NCI-H187 (cell line): ENCODE measurements around the gene CD247.
A peak's percentile ranks its signal among the peaks of the same experiment; 100 is the strongest.

ENCODE experiments used
- DNase-seq, 2 experiments: peaks; one replicate each; lab custom pipeline; 2025; lab: John Stamatoyannopoulos, UW

The CD247 gene

GRCh38 chr1:167512046-167512654, 6.2 kb downstream of the CD247 start:
- no peak for DNase-seq

DNA sequence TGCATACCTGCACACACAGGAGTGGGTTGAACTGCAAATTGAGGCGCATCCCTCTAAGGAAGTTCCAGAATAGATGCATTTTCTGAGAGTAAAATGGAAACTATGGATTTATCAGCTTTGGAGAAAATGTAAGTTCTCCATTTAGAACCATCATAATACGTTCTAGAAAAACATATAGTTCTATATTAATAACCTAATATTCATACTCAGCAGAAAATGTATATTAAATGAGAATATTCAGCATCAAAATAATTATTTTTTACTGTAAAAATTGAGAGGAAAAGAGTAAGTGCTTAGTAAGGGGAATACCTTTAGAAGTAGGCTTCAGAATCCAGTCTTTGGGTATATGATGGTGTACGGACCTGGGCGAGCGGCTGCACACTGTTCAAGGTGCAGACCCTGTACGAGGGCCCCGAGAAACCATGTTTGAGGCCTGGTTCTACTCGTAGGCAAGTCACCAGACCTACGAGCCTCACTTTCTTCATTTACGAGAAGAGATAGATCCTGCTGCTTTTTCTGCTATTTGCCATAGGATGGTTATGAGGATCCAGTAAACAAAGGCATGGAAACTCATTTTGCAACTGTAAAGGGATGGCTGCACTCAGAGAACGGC, 6.8 kb downstream of the CD247 start:
- no peak for DNase-seq

DNA sequence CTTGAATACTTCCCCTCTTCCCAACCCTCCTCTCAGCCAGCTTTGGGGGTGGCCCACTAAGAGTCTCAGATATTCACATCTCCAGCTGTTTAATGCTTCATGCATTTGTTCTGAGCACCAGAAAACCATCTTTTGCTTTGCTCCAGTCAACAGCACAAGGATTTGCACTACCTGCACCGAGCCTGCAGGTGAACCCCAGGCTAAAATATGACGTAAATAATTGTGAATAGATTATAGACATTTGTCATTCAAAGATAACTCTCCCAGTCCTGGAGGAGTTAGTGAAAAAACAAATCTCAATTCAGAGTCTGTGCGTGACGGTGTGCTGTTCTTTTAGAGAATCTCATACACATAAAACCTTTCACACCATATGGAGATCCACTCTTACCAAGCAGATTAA, 7.4 kb downstream of the CD247 start:
- DNase-seq: no peak

GRCh38 chr1:167510244-167510643, 8.1 kb downstream of the CD247 start:
- no peak for DNase-seq

- no peak for DNase-seq
Observed at GRCh38 chr1:167509587-167509986, 8.7 kb downstream of the CD247 start.

DNA sequence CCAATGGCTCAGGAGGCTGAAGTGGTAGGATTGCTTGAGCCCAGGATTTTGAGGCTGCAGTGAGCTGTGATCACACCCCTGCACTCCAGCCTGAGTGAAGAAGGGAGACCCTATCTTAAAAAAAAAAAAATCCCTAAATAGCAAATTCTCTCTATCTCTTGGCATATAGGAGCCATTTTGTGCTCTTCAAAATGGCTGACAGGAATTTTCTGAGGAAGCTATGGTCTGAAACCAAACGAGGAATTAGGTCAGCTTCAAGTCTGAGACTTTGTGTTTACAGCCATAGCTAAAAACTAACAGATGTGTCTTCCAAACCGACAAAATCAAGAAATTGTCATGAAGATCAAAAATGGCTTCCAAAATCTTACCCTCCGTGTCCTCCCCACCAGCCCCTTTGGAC, 10.6 kb downstream of the CD247 start:
- DNase-seq: no peak

GRCh38 chr1:167504467-167504827, 13.9 kb downstream of the CD247 start:
- no peak for DNase-seq

- peak in 1 of 2 experiments; percentile 45 for DNase-seq
Observed at GRCh38 chr1:167503626-167504466, 14.5 kb downstream of the CD247 start.

GRCh38 chr1:167502719-167503462, 15.4 kb downstream of the CD247 start:
- no peak for DNase-seq

DNA sequence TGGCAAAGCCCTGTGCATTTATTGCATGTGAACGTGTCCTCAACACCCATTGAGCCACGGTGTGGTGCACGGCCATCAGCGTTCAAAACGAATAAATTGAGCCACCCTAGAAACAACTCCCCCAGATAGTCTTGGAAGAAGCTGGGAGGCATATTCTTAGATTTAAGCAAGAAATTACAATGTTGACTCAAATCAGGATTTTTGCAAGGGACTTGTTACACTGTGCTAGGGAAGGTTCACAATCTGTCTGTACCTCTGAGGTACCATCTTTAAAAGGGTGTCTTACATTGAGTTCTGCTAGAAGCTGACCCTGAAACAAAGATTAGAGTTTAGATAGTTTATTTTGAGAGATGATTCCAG, 16.2 kb downstream of the CD247 start:
- no peak for DNase-seq

GRCh38 chr1:167501515-167502191, 16.7 kb downstream of the CD247 start:
- DNase-seq: no peak

DNA sequence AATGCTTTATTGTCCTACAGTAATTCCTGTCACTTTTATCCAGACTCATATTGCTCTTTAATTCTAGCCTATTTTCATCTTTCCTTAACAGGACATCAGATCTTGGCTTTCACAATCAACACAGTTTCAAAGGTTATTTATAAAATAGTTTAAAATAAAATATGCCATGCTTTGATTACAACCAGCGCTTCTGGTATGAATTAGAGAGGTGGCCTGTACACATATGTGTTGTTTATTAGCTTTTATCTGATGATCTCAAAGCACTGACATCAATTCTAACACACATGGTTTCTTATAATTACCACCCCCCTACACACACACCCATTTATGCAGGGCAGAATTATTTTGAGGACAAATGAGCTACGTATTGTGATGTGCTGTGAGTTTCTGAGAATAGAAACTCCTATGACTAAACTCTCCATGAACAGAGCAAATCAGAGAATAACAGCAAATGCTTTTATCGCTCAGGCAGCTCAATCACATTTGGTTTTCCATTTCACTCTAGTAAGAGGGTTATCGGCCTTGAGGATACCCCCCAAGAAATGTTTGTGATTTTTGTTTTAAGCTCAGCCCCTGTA, 18.0 kb downstream of the CD247 start:
- DNase-seq: no peak

GRCh38 chr1:167499664-167500101, 18.6 kb downstream of the CD247 start:
- no peak for DNase-seq

GRCh38 chr1:167499106-167499505, 19.2 kb downstream of the CD247 start:
- no peak for DNase-seq

GRCh38 chr1:167496797-167497619, 21.3 kb downstream of the CD247 start:
- DNase-seq: no peak

DNA sequence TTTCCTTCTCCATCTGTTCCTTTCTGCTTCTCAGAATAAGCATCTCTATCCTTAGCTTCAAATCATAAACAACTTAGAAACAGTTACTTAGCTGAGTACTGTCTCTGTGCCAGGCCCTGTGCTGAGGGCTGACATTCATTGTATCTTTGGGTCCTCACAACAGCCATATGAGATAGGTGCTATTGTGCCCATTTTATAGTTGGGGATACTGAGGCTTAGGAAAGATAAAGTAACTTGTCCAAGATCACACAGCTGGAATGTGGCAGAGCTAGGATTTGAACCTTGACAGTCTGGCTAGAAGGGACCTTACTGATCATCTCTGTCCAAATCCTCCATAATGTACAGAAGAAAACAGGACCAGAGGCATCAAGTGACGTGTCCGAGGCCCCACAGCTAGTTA, 25.0 kb downstream of the CD247 start:
- no peak for DNase-seq

DNA sequence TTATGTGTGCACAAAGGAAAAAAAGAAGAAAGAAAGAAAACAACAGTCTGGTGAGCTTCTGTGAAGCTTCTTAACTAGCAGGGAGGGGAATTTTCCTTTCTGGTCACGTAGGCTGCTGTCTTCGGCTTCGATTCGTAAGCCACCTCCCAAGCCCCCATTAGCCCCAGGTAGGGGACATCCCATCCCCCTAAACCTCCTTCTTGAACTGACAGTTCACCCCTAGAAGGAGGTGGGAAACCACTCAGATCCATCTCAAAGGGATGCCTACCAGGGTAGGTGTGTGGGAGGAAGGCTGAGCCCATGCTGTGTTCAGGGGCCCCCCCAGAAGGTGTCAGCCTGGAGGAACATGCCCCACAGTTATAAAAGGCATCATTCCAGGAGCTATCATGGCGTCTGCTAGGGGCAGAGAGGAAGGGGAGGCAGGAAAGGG, 25.8 kb downstream of the CD247 start:
- no peak for DNase-seq

DNA sequence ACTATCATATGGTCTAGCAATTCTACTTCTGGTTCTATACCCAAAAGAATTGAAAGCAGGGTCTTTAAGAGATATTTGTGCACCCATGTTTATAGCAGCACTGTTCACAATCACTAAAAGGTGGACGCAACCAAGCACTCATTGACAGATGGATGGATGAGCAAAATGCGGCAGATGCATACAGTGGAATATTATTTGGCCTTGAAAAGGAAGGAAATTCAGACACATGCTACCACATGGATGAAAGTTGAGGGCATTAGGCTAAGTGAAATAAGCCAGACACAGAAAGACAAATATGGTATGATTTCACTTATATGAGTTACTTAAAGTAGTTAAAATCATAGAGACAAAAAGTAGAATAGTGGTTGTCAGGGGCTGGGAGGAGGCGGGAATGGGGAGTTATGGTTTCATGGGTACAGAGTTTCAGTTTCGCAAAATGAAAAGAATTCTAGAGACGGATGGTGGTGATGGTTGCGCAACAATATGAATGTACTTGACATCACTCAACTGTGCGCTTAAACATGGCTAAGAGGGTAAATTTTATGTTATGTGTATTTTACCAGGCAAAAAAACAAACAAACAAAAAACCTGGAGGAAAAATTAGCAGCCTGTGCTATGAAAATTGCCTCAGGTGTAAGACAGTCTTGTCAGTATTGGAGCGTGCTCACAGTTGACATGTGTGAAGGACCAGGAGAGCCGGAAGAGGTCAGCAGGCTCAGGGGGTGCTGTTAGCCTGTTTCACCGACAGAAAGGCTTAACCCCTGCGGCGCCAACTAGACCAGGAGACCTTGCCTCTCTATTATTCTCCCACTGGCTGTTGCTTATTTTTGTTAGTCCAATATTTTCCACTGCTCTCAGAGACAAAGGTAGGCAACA, 26.5 kb downstream of the CD247 start:
- DNase-seq: no peak

DNA sequence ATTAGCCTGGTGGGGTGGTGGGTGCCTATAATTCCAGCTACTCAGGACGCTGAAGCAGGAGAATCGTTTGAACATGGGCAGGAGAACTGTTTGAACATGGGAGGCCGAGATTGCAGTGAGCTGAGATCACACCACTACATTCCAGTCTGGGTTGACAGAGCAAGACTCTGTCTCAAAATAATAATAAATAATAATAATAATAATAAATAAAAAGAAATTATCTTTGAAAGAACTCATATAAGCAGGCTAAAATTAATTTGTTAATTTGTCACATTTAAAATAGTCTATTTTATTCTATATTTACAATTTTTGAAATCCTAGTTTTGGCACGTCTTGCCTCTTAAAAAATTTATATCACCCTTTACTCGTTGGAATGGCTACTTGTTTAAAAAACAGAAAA, 27.6 kb downstream of the CD247 start:
- no peak for DNase-seq
